Vagina (tissue), 2 donors: Measurements from ENCODE around the gene AGMAT.

ENCODE experiments used
- POLR2AphosphoS5 ChIP-seq, 2 donors: sonication (generic); formaldehyde crosslinking; IDR thresholded peaks; one replicate each; pipeline ENCODE4 v1.9.0; 2017; ENCODE audit warnings: antibody characterized with exemption in 2 of 2, mild to moderate bottlenecking in 2 of 2, low read depth in 1 of 2; ENCODE audit not compliant: insufficient read depth in 1 of 2
- TF ChIP-seq, protein P1 (sequence below), 3 experiments: fragments of 450-650 bp in 2 of 3; fragments of 200-600 bp in 1 of 3; sonication (generic) in 1 of 3; IDR thresholded peaks; one replicate each; pipeline ENCODE4 v1.5.1; 2017 to 2019; ENCODE audit warnings: antibody characterized with exemption in 3 of 3, mild to moderate bottlenecking in 2 of 3, moderate library complexity in 2 of 3

GRCh38 chr1:15571266-15571665 is 13.6 kb downstream of the AGMAT start:
- no peak for TF ChIP-seq POLR2AphosphoS5 (IDR thresholded peaks at IDR 0.05; ENCODE audit: insufficient read depth in 1 of 2, low read depth in 1 of 2)
- TF ChIP-seq, protein P1, sequence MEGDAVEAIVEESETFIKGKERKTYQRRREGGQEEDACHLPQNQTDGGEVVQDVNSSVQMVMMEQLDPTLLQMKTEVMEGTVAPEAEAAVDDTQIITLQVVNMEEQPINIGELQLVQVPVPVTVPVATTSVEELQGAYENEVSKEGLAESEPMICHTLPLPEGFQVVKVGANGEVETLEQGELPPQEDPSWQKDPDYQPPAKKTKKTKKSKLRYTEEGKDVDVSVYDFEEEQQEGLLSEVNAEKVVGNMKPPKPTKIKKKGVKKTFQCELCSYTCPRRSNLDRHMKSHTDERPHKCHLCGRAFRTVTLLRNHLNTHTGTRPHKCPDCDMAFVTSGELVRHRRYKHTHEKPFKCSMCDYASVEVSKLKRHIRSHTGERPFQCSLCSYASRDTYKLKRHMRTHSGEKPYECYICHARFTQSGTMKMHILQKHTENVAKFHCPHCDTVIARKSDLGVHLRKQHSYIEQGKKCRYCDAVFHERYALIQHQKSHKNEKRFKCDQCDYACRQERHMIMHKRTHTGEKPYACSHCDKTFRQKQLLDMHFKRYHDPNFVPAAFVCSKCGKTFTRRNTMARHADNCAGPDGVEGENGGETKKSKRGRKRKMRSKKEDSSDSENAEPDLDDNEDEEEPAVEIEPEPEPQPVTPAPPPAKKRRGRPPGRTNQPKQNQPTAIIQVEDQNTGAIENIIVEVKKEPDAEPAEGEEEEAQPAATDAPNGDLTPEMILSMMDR (IDR thresholded peaks at IDR 0.05): no peak
